Fibroblast of pulmonary artery (primary cell): ENCODE data around the gene DNTT.

Experiments
- DNase-seq: peaks from one replicate; pipeline ENCODE4 v3.0.0-alpha.2; 2010; ENCODE audit warnings: low read depth
- H3K4me3 ChIP-seq: replicated peaks from 2 replicates; pipeline ENCODE4 v1.5.1; 2011; ENCODE audit warnings: low read depth, mild to moderate bottlenecking, control low read depth, low read length, moderate library complexity
- TF ChIP-seq, protein P1 (sequence below): IDR thresholded peaks from 2 replicates; pipeline ENCODE4 v1.5.1; 2011; ENCODE audit warnings: mild to moderate bottlenecking, control low read depth, low read length, inconsistent platforms; ENCODE audit errors: missing control alignments

Gene DNTT

DNA sequence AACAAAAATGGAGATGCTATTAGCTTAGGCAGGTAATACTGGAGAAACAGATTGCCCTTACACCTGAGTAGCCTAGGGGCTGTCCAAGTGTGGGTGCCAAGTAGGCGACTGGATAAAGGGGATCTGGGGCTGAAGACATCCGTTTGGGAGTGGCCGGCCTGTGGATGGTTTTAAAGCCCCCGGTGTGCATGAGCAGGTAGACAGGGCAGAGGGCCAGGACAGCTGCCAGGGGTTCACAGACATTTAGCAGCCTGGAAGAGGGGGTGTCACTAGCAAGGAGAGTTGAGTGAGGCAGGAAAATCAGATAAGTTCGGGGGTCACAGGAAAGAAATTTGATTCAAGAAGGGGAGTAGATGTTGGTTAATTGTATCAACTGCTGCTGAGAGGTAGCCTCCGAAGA, 56.1 kb downstream of the DNTT start:
- no peak for DNase-seq
- no peak overlapping the region for H3K4me3 ChIP-seq
- TF ChIP-seq, protein P1, sequence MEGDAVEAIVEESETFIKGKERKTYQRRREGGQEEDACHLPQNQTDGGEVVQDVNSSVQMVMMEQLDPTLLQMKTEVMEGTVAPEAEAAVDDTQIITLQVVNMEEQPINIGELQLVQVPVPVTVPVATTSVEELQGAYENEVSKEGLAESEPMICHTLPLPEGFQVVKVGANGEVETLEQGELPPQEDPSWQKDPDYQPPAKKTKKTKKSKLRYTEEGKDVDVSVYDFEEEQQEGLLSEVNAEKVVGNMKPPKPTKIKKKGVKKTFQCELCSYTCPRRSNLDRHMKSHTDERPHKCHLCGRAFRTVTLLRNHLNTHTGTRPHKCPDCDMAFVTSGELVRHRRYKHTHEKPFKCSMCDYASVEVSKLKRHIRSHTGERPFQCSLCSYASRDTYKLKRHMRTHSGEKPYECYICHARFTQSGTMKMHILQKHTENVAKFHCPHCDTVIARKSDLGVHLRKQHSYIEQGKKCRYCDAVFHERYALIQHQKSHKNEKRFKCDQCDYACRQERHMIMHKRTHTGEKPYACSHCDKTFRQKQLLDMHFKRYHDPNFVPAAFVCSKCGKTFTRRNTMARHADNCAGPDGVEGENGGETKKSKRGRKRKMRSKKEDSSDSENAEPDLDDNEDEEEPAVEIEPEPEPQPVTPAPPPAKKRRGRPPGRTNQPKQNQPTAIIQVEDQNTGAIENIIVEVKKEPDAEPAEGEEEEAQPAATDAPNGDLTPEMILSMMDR = no peak

DNA sequence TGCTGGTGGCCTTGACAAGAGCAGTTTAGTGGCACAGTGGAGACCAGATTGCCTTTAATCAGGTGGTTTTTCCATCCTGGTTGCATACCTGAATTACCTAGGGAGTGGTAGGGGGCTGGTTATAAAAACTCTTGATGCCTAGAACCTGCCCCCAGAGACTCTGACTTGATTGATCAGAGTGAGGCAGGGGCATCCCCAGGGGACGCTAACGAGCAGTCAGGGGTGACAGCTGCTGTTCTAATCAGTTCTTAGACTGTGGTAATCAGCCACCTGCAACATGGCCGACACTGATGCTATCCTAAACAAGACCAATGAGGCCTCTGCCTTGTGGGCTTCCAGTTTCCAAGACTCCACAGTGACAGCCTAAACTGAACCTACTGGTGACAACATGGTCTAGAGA, 56.5 kb downstream of the DNTT start:
- no peak overlapping the region for H3K4me3 ChIP-seq
- TF ChIP-seq, protein P1 = no peak
- no peak for DNase-seq

DNA sequence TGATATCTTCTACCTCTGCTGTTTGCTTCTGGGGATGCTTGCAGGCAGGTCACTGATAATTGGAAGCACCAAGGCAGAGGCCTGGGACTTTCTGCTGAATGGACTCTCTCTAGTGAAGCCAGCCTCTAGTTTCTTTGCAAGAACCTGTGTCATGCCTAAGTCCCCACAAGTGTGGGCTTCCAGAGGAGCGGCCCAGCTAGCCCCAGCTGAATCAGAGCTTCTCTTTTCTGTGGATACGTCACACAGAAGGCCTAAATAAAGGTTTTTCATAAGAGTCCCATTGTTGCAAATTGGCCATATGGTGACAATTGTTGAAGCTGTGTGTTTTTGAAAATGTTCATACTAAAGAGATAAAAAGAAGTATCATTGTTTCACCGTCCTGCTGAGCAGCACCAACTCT, 61.3 kb downstream of the DNTT start:
- TF ChIP-seq, protein P1 = no peak
- DNase-seq = no peak
- no peak overlapping the region for H3K4me3 ChIP-seq

DNA sequence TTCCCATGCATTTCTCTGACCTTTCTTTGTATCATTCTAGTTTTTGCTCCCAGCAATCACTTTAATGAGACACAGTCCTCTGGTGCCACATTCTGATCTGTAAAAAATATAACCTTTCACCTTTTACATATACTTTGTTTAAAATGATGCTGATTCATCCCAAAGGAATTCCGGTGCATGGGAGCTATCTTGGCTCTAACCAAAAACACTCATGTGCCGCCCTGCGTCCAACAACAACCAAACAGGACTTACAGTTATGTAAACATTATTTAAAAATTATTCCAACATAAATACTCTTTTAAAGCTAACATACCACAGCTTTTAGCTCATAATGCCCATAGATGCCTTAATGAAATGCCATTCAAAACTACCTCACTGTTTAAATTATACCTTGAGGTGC, 62.3 kb downstream of the DNTT start:
- H3K4me3 ChIP-seq = no peak overlapping the region
- TF ChIP-seq, protein P1 = no peak
- DNase-seq = no peak

DNA sequence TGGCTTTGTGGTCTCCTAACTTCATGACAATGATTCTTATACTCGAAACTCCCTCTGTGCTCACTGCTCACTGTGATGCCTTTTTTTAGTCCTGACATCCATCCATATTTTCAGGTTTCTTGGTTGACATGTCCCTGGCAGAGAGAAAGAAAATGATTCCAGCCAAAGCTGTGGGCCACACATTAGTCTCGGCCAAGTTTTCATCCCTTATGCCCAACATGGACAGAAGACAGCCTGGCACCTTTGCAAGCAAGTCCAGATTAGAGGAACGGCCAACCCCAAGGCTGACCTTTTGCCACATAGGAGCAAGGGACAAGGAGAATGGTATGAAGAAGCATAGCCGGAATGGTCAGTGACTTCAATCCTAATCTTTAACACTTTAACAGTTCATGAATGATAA, 63.2 kb downstream of the DNTT start:
- no peak for DNase-seq
- TF ChIP-seq, protein P1 = no peak

DNA sequence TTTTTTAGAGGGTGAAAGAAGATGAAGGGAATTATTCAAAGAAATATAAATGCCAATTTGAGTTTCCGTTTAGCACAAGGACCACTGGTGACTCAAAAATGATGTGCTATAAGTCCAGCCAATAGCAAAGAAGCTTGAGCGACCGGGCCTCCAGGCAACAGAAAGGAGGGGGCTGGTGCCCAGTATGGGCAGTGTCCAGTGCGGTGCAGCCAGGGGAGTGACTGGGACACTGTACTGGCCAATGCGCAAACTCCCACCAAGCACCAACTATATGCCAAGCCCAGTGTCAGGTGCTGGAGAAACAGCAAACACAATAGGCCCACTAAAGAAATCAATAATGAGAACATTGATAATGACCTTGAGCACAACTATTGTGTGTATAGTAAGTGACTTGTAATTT, 64.7 kb downstream of the DNTT start:
- TF ChIP-seq, protein P1 = no peak
- H3K4me3 ChIP-seq = no peak overlapping the region
- no peak for DNase-seq

More for the DNA sequence above, 63.2 kb downstream of the DNTT start:
- H3K4me3 ChIP-seq = no peak overlapping the region

DNA sequence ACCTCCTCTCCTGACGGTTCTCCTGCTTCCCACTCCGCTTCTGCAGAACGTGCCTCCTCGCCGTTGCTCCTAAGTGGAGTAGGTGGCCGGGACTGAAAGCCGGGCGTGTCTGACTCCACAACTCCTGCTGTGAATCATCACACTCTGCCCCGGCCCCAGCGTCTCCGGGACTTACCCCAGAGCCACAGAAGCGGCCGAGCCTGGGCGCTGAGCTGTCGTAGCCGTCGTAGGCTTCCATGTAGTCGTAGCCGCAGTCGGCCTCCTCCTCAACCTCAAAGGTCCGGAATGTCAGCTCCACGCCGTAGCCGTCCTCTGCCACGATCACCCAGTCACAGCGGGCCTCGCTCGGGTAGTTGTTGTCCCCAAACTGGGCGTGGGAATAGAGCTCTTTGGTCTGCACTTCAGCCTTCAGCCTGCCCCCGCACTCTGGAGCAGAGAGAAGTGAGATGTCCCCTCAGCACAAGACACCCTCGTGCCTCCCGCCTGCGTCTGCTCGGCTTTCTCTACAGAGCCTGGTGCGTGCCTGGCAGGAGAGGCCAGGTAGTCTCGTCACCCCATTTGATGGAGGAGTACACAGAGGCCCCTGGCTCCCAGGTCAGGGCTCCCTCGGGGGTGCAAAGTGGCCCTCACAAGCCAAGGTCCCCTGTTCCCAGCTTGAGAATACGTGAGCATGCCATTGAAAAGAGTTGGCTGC, 65.8 kb downstream of the DNTT start:
- H3K4me3 ChIP-seq = no peak overlapping the region
- TF ChIP-seq, protein P1 = no peak
- DNase-seq = no peak
